HG03066 (cell line): ENCODE results near the gene RNF166.

Source experiments
- ATAC-seq: cut with Tn5 transposase; IDR thresholded peaks from one replicate; pipeline ENCODE4 v1.9.1; 2021; ENCODE audit warnings: low read depth; ENCODE audit not compliant: unreplicated experiment

Gene RNF166

DNA sequence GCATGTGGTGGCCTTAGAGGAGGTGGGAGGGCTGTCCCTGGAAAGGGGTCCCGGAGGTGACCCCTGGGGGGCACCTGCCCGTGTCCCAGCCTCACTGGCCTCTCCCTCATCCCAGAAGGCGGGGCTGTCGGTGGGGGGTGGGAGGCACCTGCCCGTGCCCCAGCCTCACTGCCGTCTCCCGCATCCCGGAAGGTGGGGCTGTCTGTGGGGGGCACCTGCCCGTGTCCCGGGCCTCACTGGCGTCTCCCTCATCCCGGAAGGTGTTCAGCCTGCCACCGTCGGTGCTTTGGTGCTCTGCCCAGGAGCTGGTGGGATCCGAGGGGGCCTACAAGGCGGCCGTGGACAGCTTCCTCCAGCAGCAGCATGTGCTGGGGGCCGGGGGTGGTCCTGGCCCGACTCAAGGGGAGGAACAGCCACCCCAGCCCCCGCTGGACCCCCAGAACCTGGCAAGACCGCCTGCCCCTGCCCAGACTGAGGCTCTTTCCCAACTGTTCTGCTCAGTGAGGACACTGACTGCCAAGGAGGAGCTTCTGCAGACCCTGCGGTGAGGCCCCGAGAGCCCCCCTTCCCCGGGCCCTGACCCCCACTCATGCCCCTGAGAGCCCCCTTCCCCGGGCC, 6.3 kb upstream of the RNF166 start:
- no peak for ATAC-seq

DNA sequence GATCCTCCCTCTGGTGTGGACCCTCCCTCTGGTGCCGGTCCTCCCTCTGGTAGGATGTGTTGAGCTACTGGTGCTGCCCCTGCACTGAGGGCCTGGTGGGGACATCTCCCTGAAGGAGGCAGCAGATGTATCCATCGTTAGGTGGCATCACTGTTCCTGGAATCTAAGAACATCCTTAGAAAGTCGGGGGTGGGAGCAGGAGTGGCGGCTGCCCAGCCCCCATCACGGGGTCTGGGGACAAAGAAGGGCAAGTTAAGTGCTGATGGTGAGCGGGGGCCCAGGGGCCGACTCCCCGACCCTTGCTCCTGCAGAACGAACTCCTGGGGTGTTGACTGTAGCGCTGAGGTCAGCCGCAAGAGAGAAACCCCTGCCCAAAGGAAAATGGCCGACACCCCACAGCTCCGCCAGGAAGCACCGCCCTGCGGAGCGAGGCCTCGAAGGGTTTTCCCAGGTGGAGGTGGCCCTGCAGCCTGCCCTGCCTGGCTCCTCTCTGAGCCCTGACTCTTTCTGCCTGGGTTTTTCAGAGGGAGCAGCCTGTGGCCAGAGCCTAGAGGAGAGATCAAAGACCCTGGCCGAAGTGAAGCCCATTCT, 5.6 kb upstream of the RNF166 start:
- ATAC-seq, result no peak

DNA sequence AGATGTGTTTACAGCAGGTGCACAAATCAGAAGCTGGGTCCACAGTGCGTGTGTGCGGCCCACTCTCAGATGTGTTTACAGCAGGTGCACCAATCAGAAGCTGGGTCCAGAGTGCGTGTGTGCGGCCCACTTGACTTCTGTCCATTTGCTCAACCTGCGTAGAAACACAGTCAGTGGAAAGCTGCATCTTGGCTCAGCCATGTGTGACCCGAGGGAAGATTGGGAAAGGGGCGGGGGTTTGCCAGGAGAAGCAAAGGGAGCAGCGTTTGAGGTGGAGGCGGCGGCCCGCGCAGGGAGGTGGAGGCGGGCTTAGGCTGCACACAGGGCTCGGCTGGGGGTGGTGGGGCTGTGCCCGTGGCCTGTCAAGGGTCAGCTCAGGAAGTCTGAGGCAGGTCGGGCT, 4.3 kb upstream of the RNF166 start:
- ATAC-seq, result no peak

DNA sequence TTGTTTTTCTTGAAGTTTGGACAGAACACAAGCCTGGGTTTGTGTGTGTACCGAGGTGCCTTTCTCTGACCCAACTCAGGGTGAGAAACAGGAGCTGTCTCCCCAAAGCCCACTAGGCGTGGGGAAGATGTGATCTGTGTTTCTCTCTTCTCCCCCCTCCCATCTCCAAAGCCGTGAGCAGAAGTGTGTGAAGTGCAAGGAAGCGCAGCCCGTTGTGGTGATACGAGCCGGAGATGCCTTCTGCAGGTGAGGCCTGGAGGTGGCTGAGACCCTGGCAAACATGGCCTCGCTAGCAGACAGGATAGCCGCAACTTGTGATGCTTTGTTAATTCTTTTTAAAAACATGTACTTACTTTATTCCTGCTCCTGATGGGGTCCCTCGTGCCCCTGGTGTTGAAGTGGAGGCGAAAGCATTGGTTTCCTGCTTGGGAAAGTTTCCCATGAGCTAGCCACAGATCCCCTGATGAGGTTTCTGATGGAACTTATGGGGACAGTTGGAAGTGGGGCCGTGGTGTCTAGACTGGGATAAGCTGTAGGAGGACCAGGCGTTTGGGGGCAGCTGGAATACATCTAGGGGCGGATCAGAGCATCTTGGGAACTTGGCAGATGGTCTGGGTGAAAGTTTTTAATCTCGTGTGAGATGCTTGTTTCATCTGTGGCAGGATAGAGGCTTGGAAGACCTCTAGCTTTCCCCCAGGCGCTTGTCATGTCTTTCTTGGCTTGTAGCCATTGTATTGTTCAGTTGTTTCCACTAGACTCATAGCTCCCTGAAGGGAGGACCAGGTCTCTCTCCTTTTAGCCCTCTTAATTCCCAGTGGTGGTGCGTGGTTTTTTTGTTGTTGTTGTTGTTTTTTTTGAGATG, 988 bp upstream of the RNF166 start:
- no peak for ATAC-seq

DNA sequence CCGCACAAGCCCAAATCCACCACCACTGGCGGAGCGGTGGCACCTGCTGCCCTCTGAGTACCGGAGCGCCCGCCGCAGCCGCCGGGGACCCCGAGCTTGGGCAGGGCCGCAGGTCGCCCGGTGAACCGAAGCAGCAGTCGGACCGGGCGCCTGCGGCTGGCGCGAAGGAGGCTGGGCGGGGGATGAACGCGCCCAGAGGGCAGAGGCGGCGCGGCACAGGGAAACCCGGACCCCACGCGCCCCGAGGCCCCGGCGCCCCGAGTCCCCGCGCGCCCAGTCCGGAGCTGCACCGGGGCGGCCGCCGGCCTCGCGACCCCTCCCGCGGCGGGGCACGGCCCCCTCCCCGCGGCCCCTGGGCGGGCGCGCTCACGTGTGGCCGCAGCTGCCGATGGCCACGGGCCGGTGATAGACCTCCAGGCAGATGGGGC, 393 bp downstream of the RNF166 start:
- peak; percentile 11 for ATAC-seq

DNA sequence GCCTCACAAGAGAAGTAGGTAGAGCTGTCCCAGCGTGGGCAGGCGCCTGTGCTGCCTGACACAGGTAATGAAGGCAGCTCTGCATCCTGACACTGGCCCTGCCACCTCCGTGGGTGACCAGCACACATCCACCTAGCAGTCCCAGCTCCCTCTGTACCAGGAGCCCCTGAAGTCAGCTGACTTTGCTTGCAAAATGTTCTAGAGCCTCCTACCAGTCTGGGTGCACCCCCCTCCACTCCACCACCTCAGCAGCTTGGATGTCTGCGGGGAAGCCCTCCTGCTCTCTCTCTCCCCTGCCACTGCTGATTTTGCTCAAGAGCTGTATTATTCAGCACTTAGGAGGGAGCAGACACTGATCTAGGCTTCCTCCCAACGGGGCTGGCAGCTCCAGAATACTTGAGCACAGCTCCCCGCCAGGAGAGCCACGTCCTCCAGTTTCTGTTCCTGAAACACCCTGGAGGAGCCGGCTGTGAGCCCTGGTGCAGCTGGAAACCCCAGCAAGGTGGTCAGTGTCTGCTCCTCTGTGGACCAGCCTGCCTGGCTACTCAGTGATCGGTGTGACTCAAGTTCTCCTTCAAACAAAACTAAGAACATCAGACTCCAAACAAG, 1.0 kb downstream of the RNF166 start:
- no peak for ATAC-seq

DNA sequence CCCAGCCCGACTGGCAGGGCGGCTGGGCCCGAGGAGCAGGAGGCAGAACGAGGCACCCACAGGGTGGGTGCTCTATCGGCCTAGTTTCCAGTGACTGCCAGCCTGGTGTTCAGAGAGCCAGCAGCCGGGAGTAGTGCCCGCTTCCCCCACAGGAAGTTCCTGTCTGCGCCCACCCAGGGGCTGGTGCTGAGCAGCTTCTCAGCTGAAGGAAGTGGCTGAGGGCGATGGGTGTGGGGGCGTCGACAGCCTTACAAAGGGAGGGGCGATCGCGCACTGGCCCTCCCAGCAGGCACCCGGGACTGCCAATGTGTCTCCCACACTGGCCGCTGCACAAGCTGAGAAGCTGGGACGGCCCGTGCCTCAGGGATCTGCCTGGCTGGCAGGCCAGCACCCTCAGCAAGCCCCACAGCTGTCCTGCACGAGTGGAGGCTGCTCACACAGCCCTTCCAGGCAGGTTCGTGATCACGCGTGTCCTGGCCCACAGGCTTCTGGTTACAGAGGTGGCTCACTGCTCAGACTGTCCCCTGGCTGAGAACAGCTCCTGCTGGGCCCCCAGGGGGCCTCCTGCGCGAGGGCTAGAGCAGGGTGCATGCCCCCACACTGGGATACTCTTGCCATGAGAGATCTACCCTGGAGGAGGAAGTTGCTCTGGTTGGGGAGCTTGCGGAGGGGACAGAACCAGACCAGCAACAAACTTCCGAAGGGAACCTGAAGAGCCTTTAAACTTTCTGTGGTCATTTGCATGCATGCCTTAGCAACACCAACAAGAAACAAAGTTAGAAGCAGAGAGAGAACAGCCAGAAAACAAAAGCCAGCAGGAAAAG, 2.5 kb downstream of the RNF166 start:
- ATAC-seq, result no peak

DNA sequence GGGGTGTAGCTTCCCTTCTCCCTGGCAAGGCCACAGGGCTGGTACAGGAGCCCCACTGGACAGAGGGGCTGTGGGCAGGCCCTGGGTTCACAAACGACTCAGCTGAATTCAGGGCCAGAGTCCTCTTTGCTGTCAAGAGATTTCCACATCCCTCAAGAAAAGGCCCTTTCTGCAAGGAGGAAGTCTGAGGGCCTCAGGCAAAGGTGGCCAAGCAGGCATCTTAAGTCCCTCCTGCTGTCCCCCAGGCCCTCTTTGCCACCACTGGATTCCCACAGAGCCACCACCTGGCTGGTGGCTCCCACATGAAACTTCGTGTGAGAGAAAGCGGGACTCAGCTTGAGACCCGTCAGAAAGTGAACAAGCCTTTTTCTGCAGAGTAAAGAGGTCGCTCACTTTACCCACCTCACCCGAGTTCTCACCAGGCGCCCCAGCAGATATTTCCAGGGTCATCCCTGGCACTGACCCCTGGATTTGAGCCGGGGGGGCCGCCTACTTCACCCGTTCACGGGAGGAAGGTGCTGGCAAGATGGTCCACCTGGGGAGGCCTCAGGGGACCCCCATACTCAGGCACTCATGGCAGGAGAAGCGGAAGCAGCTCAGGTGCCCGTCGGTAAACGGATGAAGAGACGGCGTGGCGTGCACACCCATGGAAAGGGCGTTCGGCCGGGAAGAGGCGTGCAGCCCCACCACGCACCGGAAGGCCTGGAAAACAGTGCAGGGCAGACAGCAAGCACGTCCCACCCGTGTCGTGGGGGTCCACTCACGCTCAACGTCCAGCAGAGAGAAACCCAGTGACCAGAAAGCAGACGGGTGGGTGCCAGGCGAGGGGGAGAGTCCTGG, 3.6 kb downstream of the RNF166 start:
- ATAC-seq, result no peak

DNA sequence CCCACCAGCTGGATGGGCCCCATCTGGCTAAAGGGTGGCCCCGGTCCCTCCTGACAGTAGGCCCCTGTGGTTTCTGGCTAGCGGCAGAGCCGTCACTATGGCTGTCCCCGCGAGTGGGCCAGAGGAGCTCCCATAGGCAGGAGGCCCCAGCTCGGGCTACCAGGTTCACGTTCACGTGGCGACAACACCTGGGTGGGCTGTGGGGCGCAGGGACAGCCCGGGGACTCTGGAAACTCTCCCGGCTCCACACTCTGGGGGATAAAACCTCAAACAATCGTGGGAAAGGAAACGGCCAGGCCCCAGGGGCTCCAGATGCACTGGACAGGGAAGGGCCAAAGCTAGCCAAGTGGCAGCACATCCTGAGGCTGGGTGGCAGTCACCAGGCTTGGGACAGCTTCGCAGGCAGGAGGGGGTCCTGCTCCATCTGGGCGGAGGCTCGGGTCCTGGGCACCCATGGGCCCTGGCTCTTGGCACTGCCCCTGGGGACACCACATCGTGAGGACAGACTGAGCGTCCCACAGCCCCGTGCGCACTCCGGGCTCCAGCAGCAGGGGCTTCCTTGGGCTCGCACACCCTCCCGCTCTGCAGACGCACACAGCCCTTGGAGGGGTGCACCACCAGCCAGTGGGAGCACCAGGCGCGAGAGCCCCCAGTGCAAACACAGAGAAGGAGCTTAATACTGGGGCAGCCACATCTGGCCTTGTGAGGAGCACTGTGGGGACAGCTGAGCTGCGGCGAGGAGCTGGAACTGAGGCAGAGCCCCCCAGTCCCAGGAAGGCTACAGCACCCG, 4.4 kb downstream of the RNF166 start:
- no peak for ATAC-seq

DNA sequence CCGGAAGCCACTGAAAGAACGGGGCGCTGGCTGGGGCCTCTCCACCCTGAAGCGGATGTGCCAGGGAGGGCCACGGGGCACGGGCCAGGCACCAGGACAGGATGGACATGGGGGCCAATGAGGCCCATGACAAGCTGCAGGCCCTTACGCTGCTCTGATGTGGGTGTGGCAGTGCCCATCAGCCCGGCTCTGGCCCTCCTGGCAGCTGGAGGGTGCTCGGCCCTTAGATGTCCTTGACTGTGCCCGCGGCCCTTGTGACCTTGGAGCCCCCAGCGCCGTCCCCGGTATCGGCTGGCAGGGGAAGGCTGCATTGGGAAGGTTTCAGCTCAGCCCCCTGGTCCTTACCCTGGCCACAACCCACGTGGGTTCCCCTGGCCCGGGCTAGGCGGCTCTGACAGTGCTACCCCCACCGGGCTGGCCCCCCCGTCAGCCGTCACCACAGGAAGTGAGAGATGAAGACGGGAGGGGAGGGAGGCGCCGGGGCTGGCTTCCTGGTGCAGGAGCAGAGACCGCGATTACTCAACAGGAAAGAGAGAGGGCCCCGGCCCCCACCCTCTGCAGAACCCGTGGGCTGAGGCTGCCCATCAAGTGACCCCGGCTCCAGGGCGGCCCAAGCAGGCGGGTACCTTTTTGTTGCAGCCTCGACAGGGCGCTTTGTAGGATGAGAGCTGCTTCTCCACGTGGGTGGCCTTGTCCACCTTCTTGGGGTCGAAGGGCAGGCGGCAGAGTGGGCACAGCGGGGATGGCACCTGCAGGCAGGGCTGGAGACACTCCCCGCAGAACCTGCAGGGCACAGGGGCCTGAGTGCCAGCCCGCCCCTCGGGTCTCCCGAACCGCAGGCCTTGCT, 5.3 kb downstream of the RNF166 start:
- peak; percentile 78 for ATAC-seq

DNA sequence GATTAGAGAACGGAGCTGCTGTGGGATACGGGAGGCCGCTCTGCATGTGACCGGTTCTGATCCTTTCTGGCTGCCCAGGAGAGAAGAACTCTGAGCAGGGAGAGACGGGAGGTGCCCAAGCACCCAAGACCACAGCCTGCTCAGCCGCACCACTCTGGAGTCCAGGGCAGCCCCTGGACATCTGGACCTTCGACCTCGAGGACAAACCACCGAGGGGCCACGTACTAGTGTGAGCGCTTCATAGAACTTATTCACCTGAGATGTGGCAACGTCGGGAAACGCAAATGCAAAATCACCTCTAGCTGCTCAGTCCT, 5.9 kb downstream of the RNF166 start:
- ATAC-seq, result no peak

DNA sequence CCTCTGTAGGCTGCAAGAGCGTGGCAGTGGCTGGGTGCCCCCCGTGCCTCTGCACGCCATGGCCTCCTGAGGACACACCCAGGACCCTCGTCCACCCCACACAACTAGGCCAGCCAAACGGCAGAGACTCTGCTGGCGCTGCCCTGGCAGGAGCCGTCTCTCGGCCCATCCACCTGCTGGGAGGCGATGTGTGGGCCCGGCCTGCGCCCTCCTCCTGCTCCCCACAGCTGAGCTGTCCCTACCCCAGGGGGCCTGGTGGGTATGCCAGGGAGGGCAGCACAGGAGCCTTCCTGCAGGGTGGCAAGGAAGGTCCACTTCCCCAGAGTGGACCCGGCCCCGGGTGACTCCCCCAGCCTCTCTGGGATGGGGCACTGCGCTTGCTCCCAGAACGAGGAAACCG, 7.0 kb downstream of the RNF166 start:
- no peak for ATAC-seq

DNA sequence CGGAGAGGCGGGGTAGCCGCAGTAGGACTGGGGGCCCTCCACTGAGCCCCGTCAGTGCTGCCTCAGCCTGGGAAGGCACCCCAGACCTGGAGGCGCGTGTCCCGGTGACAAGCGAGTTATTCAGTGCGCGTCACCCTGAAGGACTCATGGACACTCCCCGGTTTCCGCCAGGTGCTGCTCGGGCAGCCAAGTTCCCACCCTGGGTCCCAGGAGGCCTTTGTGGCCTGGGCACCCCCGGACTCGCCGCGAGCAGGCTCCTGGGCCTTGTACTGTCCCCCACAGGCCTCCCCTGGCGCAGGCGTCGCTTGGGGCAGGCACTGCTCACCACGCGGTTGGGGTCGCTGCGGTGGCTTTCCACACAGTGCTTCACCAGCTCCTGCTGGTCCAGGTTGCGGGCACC, 7.6 kb downstream of the RNF166 start:
- no peak for ATAC-seq

DNA sequence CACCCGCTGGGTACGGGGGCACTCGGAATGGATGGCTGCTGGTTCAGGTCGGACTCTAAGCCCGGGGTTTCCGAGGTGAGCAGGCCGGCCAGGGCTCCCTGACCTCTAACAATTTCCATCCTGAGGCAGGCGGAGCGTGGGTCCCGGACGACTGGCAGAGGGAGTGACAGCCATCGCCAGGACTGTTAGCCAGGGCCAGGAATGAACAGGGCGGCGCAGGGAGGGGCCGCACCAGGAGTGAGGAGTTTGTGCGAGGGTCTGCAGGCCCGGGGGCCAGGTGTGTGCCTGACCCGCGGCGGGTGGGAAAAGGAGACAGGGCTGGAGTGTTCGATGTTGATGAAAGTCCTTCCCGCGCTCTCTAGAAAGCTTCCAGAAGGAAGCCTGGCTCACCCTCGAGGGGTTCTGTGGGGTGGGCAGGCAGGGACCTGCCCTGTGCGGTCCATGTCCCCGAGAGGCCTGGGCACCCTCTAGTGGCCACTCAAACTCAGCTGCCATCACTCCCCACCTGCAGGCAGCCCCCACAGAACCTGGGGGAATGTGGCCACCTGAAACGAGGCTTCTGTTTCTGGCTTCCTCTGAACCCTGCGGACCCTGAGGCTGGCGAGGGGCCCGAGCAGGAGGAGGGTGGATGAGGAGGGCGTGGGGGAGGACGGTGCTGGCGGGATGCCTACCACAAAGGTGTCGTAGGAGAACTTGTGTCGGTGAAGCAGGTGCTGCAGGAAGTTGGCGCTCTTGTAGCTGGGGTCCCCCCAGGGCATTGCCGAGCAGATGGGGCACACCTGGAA, 8.2 kb downstream of the RNF166 start:
- ATAC-seq, result no peak

DNA sequence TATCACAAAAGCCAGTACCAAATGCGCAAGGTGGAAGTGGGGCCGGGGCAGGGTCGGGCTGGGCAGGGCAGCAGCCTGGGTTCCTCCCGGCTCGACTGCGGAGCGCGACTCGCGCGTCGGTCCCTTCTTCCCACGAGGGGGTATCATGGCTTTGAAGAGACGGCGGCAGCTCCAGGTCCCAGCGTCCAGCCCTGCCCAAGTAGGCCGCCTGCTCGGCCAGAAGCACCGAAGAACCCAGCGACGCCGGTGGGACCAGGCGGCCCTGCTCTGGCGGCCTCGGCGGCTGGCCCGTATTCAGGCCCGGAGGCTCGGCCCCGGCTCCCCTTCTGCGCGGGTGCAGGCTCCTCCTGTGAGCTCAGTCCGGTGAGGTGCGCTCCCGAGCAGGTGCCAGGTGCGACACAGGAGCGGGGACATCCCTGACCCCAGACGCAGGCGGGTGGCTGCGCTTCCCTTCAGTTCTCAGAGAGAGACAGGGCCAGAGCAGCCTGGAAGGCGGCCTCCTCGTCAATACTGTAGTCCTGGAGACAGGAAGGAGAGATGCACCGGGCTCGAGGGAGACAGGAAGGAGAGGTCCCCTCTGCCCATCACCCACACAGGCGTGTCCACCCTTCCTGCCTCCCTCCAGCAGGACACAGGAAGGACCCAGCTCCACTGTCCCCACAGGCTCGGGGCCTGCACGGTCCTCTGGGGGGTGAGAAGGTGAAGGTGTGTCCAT, 8.9 kb downstream of the RNF166 start:
- ATAC-seq, result no peak

DNA sequence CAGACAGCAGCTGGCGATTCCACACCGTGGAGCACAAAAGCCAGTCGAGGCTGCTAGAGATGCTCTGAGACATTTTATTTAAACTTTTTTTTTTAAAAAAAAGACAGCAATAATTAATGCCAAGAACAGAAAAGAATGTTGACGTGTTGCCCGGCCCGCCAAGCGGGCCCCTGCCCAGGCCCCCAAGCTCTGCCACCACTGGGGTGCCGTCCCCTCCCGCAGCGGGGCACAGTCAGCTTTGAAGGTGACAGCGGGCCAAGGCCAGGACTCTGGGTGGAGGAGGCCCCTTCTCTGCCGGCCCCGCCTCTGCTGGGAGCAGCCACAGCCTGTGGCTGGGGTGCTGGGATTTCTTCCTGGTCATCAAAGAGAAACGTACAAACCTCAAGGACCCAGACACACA, 9.8 kb downstream of the RNF166 start:
- ATAC-seq, result no peak

DNA sequence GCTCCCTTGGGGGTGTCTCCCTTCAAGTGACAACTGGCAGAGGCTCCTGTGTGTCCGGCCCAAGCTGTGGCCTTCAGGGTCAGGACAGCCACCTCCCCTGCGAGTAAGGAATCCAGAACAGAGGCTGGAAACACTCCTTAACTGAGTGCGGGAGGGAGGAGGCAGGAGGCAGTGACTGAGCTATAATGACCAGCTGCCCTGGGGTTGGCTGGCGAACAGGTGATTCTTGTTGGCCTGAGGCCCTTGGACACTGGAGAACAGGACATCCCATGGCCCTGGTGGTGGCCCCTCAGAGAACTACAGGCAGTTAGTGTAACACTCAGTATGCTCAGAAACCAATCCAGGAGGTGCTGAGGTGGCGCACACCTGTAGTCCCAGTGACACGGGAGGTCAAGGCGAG, 10.5 kb downstream of the RNF166 start:
- ATAC-seq, result no peak
